GM21526 (cell line): ENCODE measurements around the gene ZNF839.
"Not testable (repeated sequence)": the region's sequence is repeated elsewhere in the genome, so short reads cannot be mapped to it uniquely, and the experiment has no call there.

Experiments used
- ATAC-seq: cut with Tn5 transposase; IDR thresholded peaks from one replicate; pipeline ENCODE4 v1.9.1; 2021; ENCODE audit warnings: moderate library complexity; ENCODE audit not compliant: unreplicated experiment, low FRiP score

The ZNF839 gene

GRCh38 chr14:102304611-102305506 lies 14.7 kb upstream of the ZNF839 start, which contains the start of gene MOK:
Gene MOK, minus strand, starts transcription at chr14:102305164. Its CDS starts 196 bp downstream, at chr14:102304968.
- peak; percentile 91 for ATAC-seq

- ATAC-seq: peak; percentile 50
These were observed 5.1 kb upstream of the ZNF839 start for GRCh38 chr14:102314242-102315011.

GRCh38 chr14:102315121-102315520 lies 4.4 kb upstream of the ZNF839 start:
- no peak for ATAC-seq

- no peak for ATAC-seq
These were observed 3.2 kb upstream of the ZNF839 start for GRCh38 chr14:102316338-102316742.

- peak; percentile 51 for ATAC-seq
These were observed 2.6 kb upstream of the ZNF839 start for GRCh38 chr14:102316743-102317563.

- no peak for ATAC-seq
These were observed 1.8 kb upstream of the ZNF839 start for GRCh38 chr14:102317564-102318248.

- no peak for ATAC-seq
These were observed 717 bp upstream of the ZNF839 start for GRCh38 chr14:102318781-102319276.

GRCh38 chr14:102320033-102320660 lies 601 bp downstream of the ZNF839 start:
- ATAC-seq: peak; percentile 22

- ATAC-seq: no peak
These were observed 1.3 kb downstream of the ZNF839 start for GRCh38 chr14:102320671-102321455.

GRCh38 chr14:102321456-102322422 lies 2.2 kb downstream of the ZNF839 start:
- no peak for ATAC-seq

GRCh38 chr14:102323102-102323501 lies 3.6 kb downstream of the ZNF839 start:
- no peak for ATAC-seq

GRCh38 chr14:102325791-102326345 lies 6.3 kb downstream of the ZNF839 start:
- no peak for ATAC-seq

GRCh38 chr14:102326583-102326982 lies 7.0 kb downstream of the ZNF839 start:
- ATAC-seq: no peak

GRCh38 chr14:102329381-102329780 lies 9.8 kb downstream of the ZNF839 start:
- not testable (repeated sequence) for ATAC-seq

GRCh38 chr14:102330806-102331205 lies 11.3 kb downstream of the ZNF839 start:
- ATAC-seq: no peak

- ATAC-seq: no peak
These were observed 13.8 kb downstream of the ZNF839 start for GRCh38 chr14:102333390-102333789.
